T-helper 2 cell treated with Interferon-gamma antibody and Interleukin-4, amounts not matched to agents 5 μg/mL and 100 μg/mL, for 36 hours (primary cell): ENCODE results near the gene TIPARP.

ENCODE experiments used
- DNase-seq: peaks from one replicate; pipeline ENCODE4 v3.0.0; 2021; ENCODE audit warnings: low spot score
- H3K27ac Mint-ChIP-seq: one replicate; pipeline ENCODE4 v1.8.0; 2021; ENCODE audit warnings: mild to moderate bottlenecking, mixed read lengths
- H3K27me3 Mint-ChIP-seq: one replicate; pipeline ENCODE4 v1.8.0; 2021; ENCODE audit warnings: low read depth, mixed read lengths
- H3K36me3 Mint-ChIP-seq: one replicate; pipeline ENCODE4 v1.8.0; 2021; ENCODE audit warnings: low read depth, mixed read lengths
- H3K4me1 Mint-ChIP-seq: one replicate; pipeline ENCODE4 v1.8.0; 2021; ENCODE audit warnings: low read depth, mixed read lengths
- H3K4me3 Mint-ChIP-seq: one replicate; pipeline ENCODE4 v1.8.0; 2022; ENCODE audit warnings: mild to moderate bottlenecking, moderate library complexity, mixed read lengths
- H3K9me3 Mint-ChIP-seq: one replicate; pipeline ENCODE4 v1.8.0; 2021; ENCODE audit warnings: mixed read lengths

TIPARP gene

GRCh38 chr3:156657862-156658731 lies 16.3 kb upstream of the TIPARP start:
- H3K9me3 Mint-ChIP-seq: no peaks in the 10 kb centered on the region
- peaks cover 4% of the 10 kb centered on the region for H3K27me3 Mint-ChIP-seq
- no peak overlapping the region for H3K27ac Mint-ChIP-seq
- H3K4me3 Mint-ChIP-seq: no peak overlapping the region
- H3K36me3 Mint-ChIP-seq: peaks cover 3% of the 10 kb centered on the region
- no peak for DNase-seq
- peaks cover 12% of the 10 kb centered on the region for H3K4me1 Mint-ChIP-seq

GRCh38 chr3:156658732-156659090 lies 15.7 kb upstream of the TIPARP start:
- H3K4me3 Mint-ChIP-seq: no peak overlapping the region
- H3K27me3 Mint-ChIP-seq: peaks cover 2% of the 10 kb centered on the region
- H3K36me3 Mint-ChIP-seq: peaks cover 3% of the 10 kb centered on the region
- no peak for DNase-seq
- no peaks in the 10 kb centered on the region for H3K9me3 Mint-ChIP-seq
- H3K4me1 Mint-ChIP-seq: peaks cover 15% of the 10 kb centered on the region
- no peak overlapping the region for H3K27ac Mint-ChIP-seq

- H3K27me3 Mint-ChIP-seq: peaks cover 2% of the 10 kb centered on the region
- H3K9me3 Mint-ChIP-seq: no peaks in the 10 kb centered on the region
- H3K36me3 Mint-ChIP-seq: peaks cover 3% of the 10 kb centered on the region
- no peak for DNase-seq
- no peak overlapping the region for H3K27ac Mint-ChIP-seq
- peaks cover 20% of the 10 kb centered on the region for H3K4me1 Mint-ChIP-seq
- no peak overlapping the region for H3K4me3 Mint-ChIP-seq
These were observed 15.1 kb upstream of the TIPARP start for GRCh38 chr3:156659260-156659659.

GRCh38 chr3:156661155-156661554 lies 13.2 kb upstream of the TIPARP start:
- peak overlapping the region; percentile 16 for H3K4me3 Mint-ChIP-seq
- H3K27ac Mint-ChIP-seq: peak overlapping the region; percentile 33
- H3K4me1 Mint-ChIP-seq: peaks cover 37% of the 10 kb centered on the region
- DNase-seq: no peak
- no peaks in the 10 kb centered on the region for H3K9me3 Mint-ChIP-seq
- H3K27me3 Mint-ChIP-seq: peaks cover 2% of the 10 kb centered on the region
- H3K36me3 Mint-ChIP-seq: peaks cover 7% of the 10 kb centered on the region

GRCh38 chr3:156664011-156664830 lies 10.2 kb upstream of the TIPARP start:
- H3K27me3 Mint-ChIP-seq: peaks cover 1% of the 10 kb centered on the region
- H3K4me1 Mint-ChIP-seq: peaks cover 61% of the 10 kb centered on the region
- no peaks in the 10 kb centered on the region for H3K9me3 Mint-ChIP-seq
- peak overlapping the region; percentile 84 for H3K27ac Mint-ChIP-seq
- DNase-seq: no peak
- H3K36me3 Mint-ChIP-seq: peaks cover 7% of the 10 kb centered on the region
- H3K4me3 Mint-ChIP-seq: peak overlapping the region; percentile 69

- Mint-ChIP-seq H3K27me3 (no peaks in the 10 kb centered on the region), H3K36me3 (peaks cover 7% of the 10 kb centered on the region), H3K27ac (peak overlapping the region; percentile 84), H3K9me3 (no peaks in the 10 kb centered on the region), H3K4me1 (peaks cover 61% of the 10 kb centered on the region), H3K4me3 (peak overlapping the region; percentile 69)
- DNase-seq: no peak
These were observed 9.6 kb upstream of the TIPARP start for GRCh38 chr3:156664831-156665178.

- Mint-ChIP-seq H3K9me3 (no peaks in the 10 kb centered on the region), H3K27me3 (no peaks in the 10 kb centered on the region), H3K27ac (peak overlapping the region; percentile 84), H3K4me1 (peaks cover 62% of the 10 kb centered on the region), H3K4me3 (peak overlapping the region; percentile 69), H3K36me3 (peaks cover 7% of the 10 kb centered on the region)
- no peak for DNase-seq
These were observed 9.1 kb upstream of the TIPARP start for GRCh38 chr3:156665291-156665690.

GRCh38 chr3:156666073-156666472 lies 8.3 kb upstream of the TIPARP start:
- Mint-ChIP-seq H3K27me3 (no peaks in the 10 kb centered on the region), H3K4me3 (peak overlapping the region; percentile 29), H3K4me1 (peaks cover 61% of the 10 kb centered on the region), H3K9me3 (no peaks in the 10 kb centered on the region), H3K27ac (peak overlapping the region; percentile 26), H3K36me3 (peaks cover 7% of the 10 kb centered on the region)
- no peak for DNase-seq

- Mint-ChIP-seq H3K4me3 (peak overlapping the region; percentile 70), H3K36me3 (peaks cover 4% of the 10 kb centered on the region), H3K4me1 (peaks cover 59% of the 10 kb centered on the region), H3K27ac (peak overlapping the region; percentile 61), H3K9me3 (no peaks in the 10 kb centered on the region), H3K27me3 (peaks cover 4% of the 10 kb centered on the region)
- DNase-seq: no peak
These were observed 6.2 kb upstream of the TIPARP start for GRCh38 chr3:156668073-156668763.

GRCh38 chr3:156670077-156670476 lies 4.3 kb upstream of the TIPARP start:
- DNase-seq: no peak
- peaks cover 4% of the 10 kb centered on the region for H3K27me3 Mint-ChIP-seq
- peaks cover 2% of the 10 kb centered on the region for H3K36me3 Mint-ChIP-seq
- no peak overlapping the region for H3K4me3 Mint-ChIP-seq
- H3K9me3 Mint-ChIP-seq: peaks cover 3% of the 10 kb centered on the region
- H3K27ac Mint-ChIP-seq: no peak overlapping the region
- H3K4me1 Mint-ChIP-seq: peaks cover 52% of the 10 kb centered on the region

GRCh38 chr3:156670652-156671051 lies 3.7 kb upstream of the TIPARP start:
- Mint-ChIP-seq H3K27ac (no peak overlapping the region), H3K9me3 (peaks cover 3% of the 10 kb centered on the region), H3K36me3 (peaks cover 5% of the 10 kb centered on the region), H3K4me1 (peaks cover 46% of the 10 kb centered on the region), H3K4me3 (no peak overlapping the region), H3K27me3 (peaks cover 4% of the 10 kb centered on the region)
- no peak for DNase-seq

GRCh38 chr3:156673732-156674045 lies 701 bp upstream of the TIPARP start:
- Mint-ChIP-seq H3K9me3 (peaks cover 3% of the 10 kb centered on the region), H3K27ac (peak overlapping the region; percentile 96), H3K27me3 (peaks cover 4% of the 10 kb centered on the region), H3K4me1 (peaks cover 44% of the 10 kb centered on the region), H3K4me3 (peak overlapping the region; percentile 92), H3K36me3 (peaks cover 34% of the 10 kb centered on the region)
- no peak for DNase-seq

- Mint-ChIP-seq H3K9me3 (peaks cover 3% of the 10 kb centered on the region), H3K4me1 (peaks cover 48% of the 10 kb centered on the region), H3K36me3 (peaks cover 46% of the 10 kb centered on the region), H3K27me3 (peaks cover 4% of the 10 kb centered on the region), H3K4me3 (peak overlapping the region; percentile 92), H3K27ac (peak overlapping the region; percentile 96)
- peak; percentile 43 for DNase-seq
These were observed 780 bp downstream of the TIPARP start for GRCh38 chr3:156674911-156675829.
